ENCODE results near the gene PRKCZ. TPM values are rescaled to one million over a fixed set of nuclear protein-coding genes. Genes with fewer than 3 reads are reported as not detected.

The PRKCZ gene
- total RNA-seq, 1 donor from 2014 or later, result 37.6 TPM

- Histone ChIP-seq H3K4me3 (ENCODE audit: low read depth, low read length) (no peak overlapping the region), H3K27me3 (ENCODE audit: control insufficient read depth, insufficient read depth, low read length) (no peaks in the 10 kb centered on the region), H3K36me3 (ENCODE audit: control insufficient read depth, insufficient read depth, low read length) (no peaks in the 10 kb centered on the region)
- TF ChIP-seq CTCF (IDR thresholded peaks at IDR 0.05; ENCODE audit: insufficient read depth, low read length, poor library complexity, severe bottlenecking), result no peak
- DNase-seq (ENCODE audit: low read depth), result no peak
Measured at GRCh38 chr1:2224170-2224584, 174.0 kb downstream of the PRKCZ start.

GRCh38 chr1:2224631-2225428, 174.6 kb downstream of the PRKCZ start:
- TF ChIP-seq CTCF (IDR thresholded peaks at IDR 0.05; ENCODE audit: insufficient read depth, low read length, poor library complexity, severe bottlenecking), result no peak
- Histone ChIP-seq H3K36me3 (ENCODE audit: control insufficient read depth, insufficient read depth, low read length) (no peaks in the 10 kb centered on the region), H3K4me3 (ENCODE audit: low read depth, low read length) (no peak overlapping the region), H3K27me3 (ENCODE audit: control insufficient read depth, insufficient read depth, low read length) (no peaks in the 10 kb centered on the region)
- no peak for DNase-seq (ENCODE audit: low read depth)

- no peak for DNase-seq (ENCODE audit: low read depth)
- peak overlapping the region; percentile 90 for H3K4me3 ChIP-seq (ENCODE audit: low read depth, low read length)
- no peak for TF ChIP-seq CTCF (IDR thresholded peaks at IDR 0.05; ENCODE audit: insufficient read depth, low read length, poor library complexity, severe bottlenecking)
- H3K36me3 ChIP-seq (ENCODE audit: control insufficient read depth, insufficient read depth, low read length), result no peaks in the 10 kb centered on the region
- H3K27me3 ChIP-seq (ENCODE audit: control insufficient read depth, insufficient read depth, low read length), result no peaks in the 10 kb centered on the region
Measured at GRCh38 chr1:2226525-2227345, 176.5 kb downstream of the PRKCZ start.

- no peak for TF ChIP-seq CTCF (IDR thresholded peaks at IDR 0.05; ENCODE audit: insufficient read depth, low read length, poor library complexity, severe bottlenecking)
- DNase-seq (ENCODE audit: low read depth), result no peak
- H3K36me3 ChIP-seq (ENCODE audit: control insufficient read depth, insufficient read depth, low read length), result no peaks in the 10 kb centered on the region
- no peaks in the 10 kb centered on the region for H3K27me3 ChIP-seq (ENCODE audit: control insufficient read depth, insufficient read depth, low read length)
- peak overlapping the region; percentile 90 for H3K4me3 ChIP-seq (ENCODE audit: low read depth, low read length)
Measured at GRCh38 chr1:2227346-2228156, 177.3 kb downstream of the PRKCZ start.

GRCh38 chr1:2228157-2228594, 178.0 kb downstream of the PRKCZ start, which contains the start of gene SKI:
Gene SKI (plus strand): TSS chr1:2228319. CDS start chr1:2228767, 448 bp downstream.
- Histone ChIP-seq H3K36me3 (ENCODE audit: control insufficient read depth, insufficient read depth, low read length) (no peaks in the 10 kb centered on the region), H3K4me3 (ENCODE audit: low read depth, low read length) (peak within 1 kb of the TSS; percentile 90), H3K27me3 (ENCODE audit: control insufficient read depth, insufficient read depth, low read length) (no peaks in the 10 kb centered on the region)
- no peak for TF ChIP-seq CTCF (IDR thresholded peaks at IDR 0.05; ENCODE audit: insufficient read depth, low read length, poor library complexity, severe bottlenecking)
- no peak for DNase-seq (ENCODE audit: low read depth)
